ENCODE measurements around the gene TBC1D1.
"Not testable (repeated sequence)": the region's sequence is repeated elsewhere in the genome, so short reads cannot be mapped to it uniquely, and the experiment has no call there.

Gene TBC1D1

GRCh38 chr4:37970702-37971101, 79.8 kb downstream of the TBC1D1 start:
- DNase-seq, result peak; percentile 60

GRCh38 chr4:37971202-37971601, 80.3 kb downstream of the TBC1D1 start:
- no peak for DNase-seq

- no peak for DNase-seq
These were observed 82.6 kb downstream of the TBC1D1 start for GRCh38 chr4:37973441-37973840.

DNA sequence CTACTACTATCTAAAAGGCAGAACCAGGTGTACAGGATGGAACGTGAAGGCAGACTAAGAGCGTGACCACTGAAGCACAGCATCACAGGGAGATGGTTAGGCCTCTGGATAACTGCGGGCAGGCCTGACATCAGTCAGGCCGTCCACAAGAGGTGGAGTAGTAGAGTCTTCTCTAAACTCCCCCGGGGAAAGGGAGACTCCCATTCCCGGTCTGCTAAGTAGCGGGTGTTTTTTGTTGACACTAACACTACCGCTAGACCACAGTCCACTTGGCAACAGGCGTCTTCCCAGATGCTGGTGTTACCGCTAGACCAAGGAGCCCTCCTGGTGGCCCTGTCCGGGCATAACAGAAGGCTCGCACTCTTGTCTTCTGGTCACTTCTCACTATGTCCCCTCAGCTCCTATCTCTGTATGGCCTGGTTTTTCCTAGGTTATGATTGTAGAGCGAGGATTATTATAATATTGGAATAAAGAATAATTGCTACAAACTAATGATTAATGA, 84.5 kb downstream of the TBC1D1 start:
- DNase-seq, result not testable (repeated sequence)

DNA sequence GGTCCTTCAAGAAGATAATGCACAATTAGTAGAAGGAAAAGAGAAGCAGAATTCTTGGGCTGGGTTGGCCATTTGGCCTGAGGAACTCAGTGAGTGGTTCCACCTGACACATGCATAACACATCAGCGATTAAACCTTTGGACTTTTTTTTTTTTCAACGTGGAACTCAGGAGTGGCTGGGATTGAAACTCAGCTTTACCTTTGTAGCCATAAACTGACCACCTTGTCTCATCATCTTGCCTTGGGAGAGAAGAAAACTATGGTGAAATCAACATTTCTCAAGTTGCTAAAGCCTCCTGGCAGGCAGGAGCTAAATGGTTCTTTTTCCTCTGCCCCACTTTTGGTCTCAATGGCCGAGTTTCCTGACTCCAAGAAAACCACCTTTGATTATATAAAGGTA, 85.6 kb downstream of the TBC1D1 start:
- no peak for DNase-seq

DNA sequence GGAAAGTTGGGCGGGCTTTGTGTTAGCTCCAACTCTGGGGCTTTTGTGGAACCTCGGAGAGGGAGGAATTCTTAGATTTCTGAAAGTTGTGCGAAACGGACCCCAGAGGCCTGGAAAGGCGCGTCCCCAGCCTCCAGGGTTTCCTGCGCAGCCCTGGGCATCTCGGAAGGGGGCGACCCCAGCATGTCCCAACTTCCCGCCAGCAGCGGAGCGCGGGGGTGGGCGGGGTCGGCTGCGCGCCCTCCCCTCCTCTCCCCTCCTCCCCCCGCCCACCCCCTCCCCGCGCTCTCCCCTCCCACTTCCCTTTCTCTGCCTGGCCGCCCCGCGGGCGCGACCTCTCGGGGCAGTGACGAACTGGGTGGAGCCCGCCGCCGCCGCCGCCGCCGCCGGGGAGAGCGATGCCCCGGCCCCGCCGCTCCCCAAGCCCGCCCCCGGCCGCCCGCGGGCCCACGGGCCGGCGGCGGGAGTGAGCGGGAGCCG, 86.1 kb downstream of the TBC1D1 start:
- peak; percentile 69 for DNase-seq

DNA sequence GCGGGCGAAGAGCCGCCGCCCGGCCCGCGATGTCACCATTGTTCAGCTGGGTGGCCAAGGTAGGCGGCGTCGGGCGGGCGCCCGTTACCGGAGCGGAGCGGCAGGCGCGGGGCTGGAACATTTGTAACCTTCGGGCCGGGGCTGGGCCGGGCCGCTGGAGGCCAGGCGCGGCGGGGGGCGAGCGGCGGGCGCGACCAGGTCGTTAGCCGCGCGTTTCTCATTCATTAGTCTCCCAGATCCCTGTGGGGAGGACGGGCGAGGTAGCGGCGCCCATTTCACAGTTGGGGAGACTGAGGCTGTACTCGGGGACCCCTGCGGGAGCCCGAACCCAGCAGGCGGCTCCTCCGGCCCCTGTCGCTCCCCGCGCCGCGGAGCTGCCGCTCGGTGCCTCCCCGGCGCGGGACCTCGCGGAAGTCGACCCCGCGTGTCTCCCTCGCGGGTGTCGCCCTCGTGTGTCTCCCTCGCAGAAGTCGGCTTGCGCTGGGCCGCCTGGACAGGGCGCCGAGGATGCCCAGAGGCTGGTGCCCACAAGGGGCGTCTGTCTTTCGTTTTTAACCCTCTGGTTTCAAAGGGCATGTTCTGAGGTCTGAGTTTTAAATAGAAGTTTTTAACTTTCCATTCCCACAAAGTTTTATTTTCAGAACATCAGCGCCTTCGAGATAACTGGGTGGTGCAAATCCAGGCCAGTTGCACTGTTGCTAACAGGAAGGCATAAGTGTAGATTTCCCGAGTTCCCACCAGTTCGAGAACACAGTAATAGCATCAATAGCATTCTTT, 86.8 kb downstream of the TBC1D1 start:
- DNase-seq, result peak; percentile 72

DNA sequence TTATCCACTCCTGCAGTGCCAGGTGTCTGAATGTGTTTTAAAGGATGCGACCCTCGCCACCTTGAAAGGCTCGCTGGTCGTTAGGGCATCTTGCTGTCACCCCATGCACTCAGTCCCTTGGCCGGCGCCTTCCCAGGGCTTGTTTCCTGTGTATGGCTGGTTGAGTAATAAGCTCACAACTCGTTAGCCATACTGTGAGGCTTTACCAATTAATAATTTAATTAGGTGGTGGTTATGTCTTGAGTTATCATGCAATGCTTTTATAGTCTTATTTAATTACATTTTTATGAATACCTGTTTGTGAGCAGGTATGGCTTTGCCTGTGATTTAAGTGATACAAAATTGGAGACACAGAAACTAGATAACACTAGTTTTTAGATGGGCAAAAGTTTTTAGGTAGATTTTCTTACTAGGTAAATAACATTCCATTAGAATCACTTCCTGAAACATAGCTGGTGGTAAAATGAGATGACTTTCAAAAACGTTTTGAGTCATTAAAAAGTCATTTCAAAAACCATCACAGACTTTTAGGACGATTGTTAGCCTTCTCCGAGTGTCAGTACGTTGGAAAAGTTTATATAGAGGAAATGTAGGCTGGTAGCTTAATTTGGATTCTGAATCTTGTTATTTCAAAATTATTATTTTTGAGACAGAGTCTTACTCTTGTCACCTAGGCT, 87.5 kb downstream of the TBC1D1 start:
- DNase-seq, result no peak

GRCh38 chr4:37980246-37980645, 89.4 kb downstream of the TBC1D1 start:
- DNase-seq, result no peak

DNA sequence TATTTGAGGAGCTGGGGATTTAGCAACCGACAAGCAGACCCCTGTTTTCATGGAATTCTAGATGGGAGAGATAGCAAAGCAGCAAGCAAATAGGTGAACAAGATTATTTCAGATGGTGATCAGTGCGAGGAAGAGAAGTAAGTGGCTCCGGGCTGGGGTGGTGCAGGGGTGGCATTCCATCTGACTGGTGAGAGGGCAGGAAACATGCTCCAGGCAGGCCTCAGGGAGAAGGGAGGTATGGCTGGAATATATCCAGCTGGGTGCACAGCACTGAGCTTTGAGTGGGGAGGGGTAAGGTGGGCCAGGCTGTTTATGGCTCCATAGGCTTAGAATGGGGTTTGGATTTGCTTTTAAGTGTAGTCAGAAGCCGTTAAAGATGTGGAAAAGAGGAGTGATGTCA, 90.5 kb downstream of the TBC1D1 start:
- no peak for DNase-seq

GRCh38 chr4:37981844-37982720, 91.2 kb downstream of the TBC1D1 start:
- DNase-seq, result no peak

DNA sequence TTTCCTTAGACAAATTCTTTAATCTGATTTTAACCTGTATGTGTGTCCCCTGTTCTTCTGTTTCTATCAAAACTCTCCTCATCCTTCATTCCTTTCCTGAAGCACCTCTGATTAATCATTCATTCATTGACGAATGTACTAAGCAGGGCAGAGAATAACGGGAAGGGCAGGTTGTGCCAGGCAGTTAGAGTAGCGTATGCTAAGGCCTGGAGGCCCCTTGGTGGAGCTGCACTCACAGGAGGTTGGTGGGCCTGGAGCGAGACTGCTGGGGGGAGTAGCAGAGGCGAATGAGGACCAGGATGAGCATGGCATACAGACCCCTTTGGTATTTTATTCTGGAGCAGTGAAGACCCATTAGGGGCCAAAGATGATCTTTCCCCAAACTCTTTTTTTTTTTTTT, 91.9 kb downstream of the TBC1D1 start:
- no peak for DNase-seq

- DNase-seq, result no peak
These were observed 93.1 kb downstream of the TBC1D1 start for GRCh38 chr4:37983951-37984350.

- DNase-seq, result no peak
These were observed 94.9 kb downstream of the TBC1D1 start for GRCh38 chr4:37985730-37986275.

GRCh38 chr4:37988670-37989069, 97.8 kb downstream of the TBC1D1 start:
- DNase-seq, result no peak

DNA sequence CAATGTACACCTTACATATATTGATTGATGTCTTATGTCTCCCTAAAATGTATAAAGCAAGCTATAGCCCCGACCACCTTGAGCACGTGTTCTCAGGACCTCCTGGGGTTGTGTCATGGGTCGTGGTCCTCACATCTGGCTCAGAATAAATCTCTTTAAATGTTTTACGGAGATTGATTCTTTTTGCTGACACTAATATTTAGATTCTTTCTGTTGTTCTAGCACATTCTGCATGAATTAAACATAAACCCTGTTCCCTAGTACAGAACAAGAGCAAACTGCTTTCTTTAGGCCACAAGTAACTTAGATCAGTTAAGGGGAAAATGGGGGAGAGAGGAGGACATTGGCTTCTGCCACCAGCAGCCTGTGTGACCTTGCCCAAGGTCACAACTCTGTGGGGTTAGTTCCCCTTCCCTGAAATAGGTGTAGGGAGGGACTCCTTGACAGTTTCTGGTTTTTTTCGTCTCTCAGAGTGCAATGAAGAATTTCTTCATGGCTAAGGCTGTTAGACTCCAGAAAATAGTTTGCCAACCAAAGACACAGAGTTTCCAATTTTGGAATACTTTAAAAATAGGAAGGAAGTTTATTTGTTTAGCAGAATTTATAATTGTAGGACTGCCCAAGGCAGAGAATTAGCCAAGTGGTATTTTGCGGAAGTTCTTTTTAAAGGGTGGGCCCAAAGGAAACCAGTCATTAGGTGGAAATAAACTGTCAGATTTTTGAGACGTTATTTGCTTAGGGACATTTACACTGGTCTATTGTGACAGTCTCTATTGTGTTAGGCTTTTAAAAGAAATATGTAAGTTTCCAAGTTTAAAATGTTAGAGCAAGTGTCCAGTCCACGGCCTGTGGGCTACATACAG, 98.7 kb downstream of the TBC1D1 start:
- no peak for DNase-seq

- no peak for DNase-seq
These were observed 99.9 kb downstream of the TBC1D1 start for GRCh38 chr4:37990731-37991245.

DNA sequence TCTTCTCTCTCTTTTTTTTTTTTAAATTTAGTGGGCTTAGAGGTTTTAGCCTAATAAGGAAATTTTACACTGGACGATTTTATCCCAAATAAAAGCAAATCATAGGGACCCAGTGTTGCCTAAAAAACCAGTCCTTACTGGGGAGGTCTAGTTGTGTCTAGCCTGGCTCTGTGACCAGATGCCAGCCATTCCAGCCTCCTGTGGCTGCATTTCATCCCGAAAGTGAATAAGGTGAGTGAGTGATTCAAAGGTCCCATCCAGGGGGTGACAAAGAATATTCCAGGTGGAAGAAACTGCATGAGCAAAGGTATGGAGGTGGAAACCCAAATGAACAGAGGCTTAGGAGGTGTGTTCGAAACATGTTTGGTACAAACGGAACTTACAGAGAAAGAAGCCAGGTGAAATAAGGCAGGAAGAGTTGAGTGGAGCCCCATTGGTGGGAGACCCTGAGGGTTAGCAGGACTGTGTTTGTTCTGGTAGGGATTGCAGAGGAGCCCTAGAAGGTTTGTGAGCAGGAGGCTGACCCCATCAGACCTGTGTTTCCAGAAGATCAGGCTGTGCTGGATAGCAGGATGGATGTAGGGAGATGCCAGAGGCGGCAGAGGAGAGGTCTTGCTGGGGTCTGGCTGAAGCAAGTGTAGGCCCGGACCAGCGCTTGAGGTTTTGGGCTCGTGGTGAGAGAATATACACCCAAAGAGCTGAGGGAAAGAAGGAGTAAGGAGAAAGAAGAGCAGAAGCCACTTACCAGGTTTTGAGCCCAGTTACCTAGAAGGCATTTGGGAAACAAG, 100.9 kb downstream of the TBC1D1 start:
- no peak for DNase-seq

DNA sequence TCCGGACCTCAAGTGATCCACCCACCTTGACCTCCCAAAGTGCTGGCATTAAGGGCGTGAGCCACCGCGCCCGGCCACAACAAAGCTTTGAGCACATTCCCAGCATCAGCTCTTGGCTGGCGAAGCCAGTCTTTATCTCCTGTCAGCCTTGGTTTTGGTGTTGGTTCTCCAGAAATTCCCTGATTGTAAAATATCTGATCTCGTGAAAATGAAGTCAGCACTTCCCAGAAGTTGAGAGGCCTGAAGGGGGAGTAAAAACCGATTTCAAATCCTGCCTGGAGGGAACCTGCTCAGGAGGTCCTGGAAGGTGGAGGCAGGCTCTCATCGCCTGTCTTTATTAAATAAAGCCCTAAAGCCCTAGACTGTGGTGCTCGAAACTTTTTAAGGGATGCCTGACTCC, 102.9 kb downstream of the TBC1D1 start:
- DNase-seq, result no peak

DNA sequence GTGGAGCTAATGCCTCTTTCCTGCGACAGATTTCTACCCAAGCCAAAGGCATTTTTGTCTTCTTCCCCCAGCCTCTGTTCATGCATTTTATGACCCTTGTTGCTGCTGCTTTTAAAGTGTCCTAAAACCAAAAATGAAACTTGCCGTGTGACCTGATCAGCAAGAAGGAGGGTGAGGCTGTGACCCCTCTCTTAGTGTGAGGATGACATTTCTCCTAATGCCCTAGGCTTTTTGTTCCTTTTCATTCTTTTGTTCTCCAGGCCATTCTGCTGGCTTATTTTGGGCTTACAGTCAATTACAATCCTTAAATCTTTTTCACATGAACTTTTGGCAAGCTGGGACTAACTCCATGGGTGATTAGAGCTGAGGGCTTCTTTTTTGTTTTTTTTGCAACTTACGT, 103.7 kb downstream of the TBC1D1 start:
- DNase-seq, result no peak

- no peak for DNase-seq
These were observed 104.5 kb downstream of the TBC1D1 start for GRCh38 chr4:37995299-37995821.
